C4-2B (cell line): ENCODE results near the gene ZNF225.
"Not testable (repeated sequence)": the region's sequence is repeated elsewhere in the genome, so short reads cannot be mapped to it uniquely, and the experiment has no call there.

ENCODE experiments used
- H3K27ac ChIP-seq: fragments of 450-650 bp; 2 replicates; pipeline ENCODE4 v1.5.1; 2017
- ZFX ChIP-seq: fragments of 450-650 bp; IDR thresholded peaks from 2 replicates; pipeline ENCODE4 v1.6.1; 2017
- TF ChIP-seq, protein P1 (sequence below): fragments of 450-650 bp; conservative IDR thresholded peaks from 2 replicates; pipeline ENCODE4 v1.5.1; 2017; ENCODE audit warnings: mild to moderate bottlenecking

The ZNF225 gene

DNA sequence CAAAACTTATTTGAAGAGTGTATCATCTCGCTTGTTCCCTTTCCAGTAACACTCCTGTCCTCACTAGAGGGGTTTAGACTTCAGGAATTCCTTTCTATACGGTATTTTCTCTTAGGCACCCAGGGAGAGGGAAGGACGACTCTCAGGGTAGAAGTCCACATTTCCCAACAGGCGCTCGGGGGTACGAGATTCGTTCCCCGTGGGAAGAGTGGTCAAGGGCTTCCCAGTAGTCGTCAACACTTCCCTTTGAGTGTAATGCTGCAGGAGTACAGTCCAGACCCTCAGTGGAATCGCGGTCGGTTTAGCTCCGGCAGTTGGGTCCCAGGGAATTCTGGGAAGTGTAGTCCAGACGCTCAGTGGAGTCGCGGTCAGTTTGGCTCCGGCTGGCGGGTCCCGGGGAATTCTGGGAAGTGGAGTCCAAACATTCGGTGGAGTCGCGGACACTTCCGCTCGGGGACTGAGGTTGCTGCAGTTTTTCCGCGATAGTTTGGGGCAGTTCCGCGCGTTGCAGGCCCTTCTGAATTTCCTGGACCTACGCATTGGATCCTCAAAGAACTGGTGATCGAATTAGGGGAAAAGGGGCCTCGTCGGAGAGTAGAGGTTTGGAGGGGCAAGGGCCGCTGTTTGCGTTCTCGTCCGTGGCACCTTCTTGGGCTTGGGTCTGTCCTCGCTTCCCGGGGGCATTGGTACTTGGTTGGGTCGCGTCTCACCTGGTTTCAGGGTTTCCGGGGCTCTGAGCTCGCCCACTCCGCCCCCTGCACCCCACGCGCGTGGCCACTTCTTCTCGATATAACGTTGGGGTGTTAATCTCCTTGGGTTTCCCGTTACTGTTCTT lies 19.1 kb upstream of the ZNF225 start, which contains the start of gene ZNF224:
Gene ZNF224, plus strand, starts transcription at position 431 of the 835 bp plus-strand sequence. CDS start 3,513 bp downstream, outside the sequence.
- TF ChIP-seq, protein P1, sequence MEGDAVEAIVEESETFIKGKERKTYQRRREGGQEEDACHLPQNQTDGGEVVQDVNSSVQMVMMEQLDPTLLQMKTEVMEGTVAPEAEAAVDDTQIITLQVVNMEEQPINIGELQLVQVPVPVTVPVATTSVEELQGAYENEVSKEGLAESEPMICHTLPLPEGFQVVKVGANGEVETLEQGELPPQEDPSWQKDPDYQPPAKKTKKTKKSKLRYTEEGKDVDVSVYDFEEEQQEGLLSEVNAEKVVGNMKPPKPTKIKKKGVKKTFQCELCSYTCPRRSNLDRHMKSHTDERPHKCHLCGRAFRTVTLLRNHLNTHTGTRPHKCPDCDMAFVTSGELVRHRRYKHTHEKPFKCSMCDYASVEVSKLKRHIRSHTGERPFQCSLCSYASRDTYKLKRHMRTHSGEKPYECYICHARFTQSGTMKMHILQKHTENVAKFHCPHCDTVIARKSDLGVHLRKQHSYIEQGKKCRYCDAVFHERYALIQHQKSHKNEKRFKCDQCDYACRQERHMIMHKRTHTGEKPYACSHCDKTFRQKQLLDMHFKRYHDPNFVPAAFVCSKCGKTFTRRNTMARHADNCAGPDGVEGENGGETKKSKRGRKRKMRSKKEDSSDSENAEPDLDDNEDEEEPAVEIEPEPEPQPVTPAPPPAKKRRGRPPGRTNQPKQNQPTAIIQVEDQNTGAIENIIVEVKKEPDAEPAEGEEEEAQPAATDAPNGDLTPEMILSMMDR: no peak
- no peak for TF ChIP-seq ZFX
- H3K27ac ChIP-seq: peak within 1 kb of the TSS; percentile 59

DNA sequence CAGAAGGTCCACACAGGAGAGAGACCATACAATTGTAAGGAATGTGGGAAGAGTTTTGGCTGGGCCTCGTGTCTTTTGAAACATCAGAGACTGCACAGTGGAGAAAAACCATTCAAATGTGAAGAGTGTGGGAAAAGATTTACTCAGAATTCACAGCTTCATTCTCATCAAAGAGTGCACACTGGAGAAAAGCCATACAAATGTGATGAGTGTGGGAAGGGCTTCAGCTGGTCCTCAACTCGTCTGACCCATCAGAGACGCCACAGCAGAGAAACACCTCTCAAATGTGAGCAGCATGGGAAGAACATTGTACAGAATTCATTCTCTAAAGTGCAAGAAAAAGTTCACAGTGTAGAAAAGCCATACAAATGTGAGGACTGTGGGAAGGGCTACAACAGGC lies 5.4 kb upstream of the ZNF225 start:
- TF ChIP-seq ZFX: no peak
- TF ChIP-seq, protein P1: no peak
- no peak overlapping the region for H3K27ac ChIP-seq

DNA sequence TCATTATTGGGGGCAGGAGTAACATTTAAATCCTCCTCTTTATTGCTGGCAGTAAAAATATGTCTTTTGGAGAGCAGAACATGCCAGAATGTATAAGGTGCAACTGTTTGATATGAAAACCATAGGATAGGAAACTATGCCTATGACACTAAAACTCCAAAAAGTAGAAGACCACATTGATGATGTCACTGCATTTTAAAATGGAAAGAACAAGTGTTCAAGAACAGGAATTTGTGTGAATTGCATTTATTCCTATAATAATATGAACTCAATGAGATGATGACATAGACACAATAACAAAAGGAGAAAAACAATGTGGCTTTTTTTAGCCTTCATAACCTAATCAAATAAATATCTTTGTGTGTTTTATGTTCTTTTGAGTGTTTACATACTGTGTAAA lies 3.7 kb upstream of the ZNF225 start:
- TF ChIP-seq, protein P1: no peak
- H3K27ac ChIP-seq: no peak overlapping the region

DNA sequence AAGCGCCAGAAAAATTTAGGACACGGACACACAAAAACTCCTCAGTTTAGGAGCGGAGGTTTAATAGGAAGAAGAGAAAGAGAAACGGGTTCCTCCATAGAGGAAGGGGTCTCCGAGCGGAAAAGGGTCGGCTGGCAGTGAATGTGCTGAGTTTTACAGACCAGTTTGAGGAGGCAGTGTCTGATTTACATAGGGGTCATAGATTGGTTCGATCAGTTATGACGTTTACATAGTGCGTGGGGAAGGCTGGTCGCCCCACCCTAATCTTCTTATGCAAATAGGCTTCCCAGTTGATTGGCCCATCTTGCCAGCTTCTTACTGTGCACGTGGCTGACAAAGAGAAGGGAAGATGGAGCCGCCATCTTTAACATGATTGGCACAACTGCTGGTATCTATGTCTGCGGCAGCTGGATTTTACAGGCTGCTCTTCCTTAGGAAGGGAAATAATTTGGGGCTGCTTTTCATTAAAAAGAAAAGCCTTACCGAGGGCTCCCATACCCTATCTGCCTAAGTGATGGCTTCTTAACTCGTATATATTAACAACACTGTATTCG lies 1.2 kb upstream of the ZNF225 start:
- TF ChIP-seq ZFX: no peak
- TF ChIP-seq, protein P1: no peak
- H3K27ac ChIP-seq: no peak overlapping the region

DNA sequence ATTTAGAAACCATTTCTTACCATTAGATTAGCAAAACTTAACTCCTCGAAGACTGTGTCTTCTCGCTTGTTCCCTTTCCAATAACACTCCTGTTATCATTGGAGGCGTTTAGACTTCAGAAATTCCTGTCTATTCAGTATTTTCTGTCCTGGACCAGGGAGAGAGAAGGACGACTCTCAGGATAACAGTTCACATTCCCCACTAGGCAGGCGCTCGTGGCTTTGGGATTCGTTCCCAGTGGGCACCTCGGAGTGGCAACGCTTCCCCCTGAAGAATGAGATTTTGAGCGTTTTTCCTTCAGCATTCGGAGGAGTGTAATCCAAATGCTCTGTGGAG lies 429 bp upstream of the ZNF225 start:
- H3K27ac ChIP-seq: peak overlapping the region; percentile 59; the same call in 1 of the 2 replicates
- TF ChIP-seq, protein P1: no peak
- no peak for TF ChIP-seq ZFX

DNA sequence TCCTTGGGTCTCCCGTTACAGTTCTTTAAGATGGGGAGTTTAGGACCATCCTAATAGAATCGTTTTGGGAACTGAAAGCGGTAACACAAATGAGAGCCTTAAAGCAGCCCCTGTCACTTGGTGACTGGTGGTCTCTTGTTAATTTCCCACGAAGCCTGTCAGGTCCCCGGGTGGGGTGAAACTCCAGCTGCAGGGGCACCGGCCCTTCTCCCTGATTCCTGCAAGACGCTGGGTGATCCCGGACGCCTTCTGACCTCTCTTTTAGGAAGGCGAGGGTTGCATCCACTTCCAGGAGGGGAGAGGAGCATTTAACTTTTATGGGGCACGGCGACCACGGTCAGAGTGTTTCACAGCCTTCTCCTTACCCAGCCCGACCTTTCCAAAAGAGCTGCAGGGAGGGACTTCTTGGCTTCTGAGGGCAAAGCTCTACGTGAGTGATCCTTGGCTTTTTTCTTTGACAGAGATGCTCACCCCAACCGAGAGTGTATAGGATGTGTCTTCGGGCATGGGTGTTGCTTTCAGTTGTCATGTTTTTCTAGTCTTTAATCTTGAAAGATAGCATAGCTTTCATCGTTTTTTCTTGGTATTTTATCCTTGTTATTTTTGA lies 688 bp downstream of the ZNF225 start:
- TF ChIP-seq, protein P1: no peak
- no peak for TF ChIP-seq ZFX
- peak overlapping the region; percentile 59 for H3K27ac ChIP-seq

DNA sequence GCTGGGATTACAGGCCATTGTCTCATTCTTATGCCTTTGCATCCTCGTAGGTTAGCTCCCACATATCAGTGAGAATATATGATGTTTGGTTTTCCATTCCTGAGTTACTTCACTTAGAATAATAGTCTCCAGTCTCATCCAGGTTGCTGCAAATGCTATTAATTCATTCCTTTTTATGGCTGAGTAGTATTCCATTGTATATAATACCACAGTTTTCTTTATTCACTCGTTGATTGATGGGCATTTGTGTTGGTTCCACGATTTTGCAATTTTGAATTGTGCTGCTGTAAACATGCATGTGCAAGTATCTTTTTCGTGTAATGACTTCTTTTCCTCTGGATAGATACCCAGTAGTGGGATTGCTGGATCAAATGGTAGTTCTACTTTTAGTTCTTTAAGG lies 8.0 kb downstream of the ZNF225 start:
- not testable (repeated sequence) for H3K27ac ChIP-seq
